NCI-H1092 (cell line): ENCODE results near the gene CDC34.

Source experiments
- DNase-seq: peaks from one replicate; lab custom pipeline; 2025; lab: John Stamatoyannopoulos, UW

CDC34 gene, protein sequence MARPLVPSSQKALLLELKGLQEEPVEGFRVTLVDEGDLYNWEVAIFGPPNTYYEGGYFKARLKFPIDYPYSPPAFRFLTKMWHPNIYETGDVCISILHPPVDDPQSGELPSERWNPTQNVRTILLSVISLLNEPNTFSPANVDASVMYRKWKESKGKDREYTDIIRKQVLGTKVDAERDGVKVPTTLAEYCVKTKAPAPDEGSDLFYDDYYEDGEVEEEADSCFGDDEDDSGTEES

DNA sequence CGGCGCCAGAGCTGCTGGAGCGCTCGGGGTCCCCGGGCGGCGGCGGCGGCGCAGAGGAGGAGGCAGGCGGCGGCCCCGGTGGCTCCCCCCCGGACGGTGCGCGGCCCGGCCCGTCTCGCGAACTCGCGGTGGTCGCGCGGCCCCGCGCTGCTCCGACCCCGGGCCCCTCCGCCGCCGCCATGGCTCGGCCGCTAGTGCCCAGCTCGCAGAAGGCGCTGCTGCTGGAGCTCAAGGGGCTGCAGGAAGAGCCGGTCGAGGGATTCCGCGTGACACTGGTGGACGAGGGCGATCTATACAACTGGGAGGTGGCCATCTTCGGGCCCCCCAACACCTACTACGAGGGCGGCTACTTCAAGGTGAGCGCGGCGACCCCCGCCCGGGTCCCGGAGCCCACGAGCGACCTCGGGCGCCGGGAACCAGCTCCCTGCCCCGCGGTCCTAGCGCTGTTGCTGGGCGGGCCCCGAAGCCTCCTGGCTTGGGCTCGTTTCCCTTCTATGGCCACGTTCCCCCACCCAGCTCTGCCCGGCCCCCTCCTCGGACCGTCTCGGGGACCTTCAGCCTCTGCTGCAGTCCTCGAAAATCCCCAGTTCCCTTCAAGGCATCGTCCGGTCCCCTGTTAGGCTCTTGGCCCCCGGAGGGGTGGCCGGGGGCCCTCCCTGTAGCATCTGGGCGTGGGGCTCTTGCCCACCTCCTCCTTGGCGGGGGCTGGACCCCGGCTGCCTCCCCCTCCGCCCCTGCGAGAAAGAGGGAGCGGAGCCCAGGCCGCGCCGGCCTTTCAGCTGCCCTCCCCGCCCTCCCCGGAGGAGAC, at the start of gene CDC34:
Gene CDC34 (plus strand): TSS at position 8 of the 808 bp plus-strand sequence. CDS start 172 bp downstream, at position 180.
- no peak for DNase-seq

DNA sequence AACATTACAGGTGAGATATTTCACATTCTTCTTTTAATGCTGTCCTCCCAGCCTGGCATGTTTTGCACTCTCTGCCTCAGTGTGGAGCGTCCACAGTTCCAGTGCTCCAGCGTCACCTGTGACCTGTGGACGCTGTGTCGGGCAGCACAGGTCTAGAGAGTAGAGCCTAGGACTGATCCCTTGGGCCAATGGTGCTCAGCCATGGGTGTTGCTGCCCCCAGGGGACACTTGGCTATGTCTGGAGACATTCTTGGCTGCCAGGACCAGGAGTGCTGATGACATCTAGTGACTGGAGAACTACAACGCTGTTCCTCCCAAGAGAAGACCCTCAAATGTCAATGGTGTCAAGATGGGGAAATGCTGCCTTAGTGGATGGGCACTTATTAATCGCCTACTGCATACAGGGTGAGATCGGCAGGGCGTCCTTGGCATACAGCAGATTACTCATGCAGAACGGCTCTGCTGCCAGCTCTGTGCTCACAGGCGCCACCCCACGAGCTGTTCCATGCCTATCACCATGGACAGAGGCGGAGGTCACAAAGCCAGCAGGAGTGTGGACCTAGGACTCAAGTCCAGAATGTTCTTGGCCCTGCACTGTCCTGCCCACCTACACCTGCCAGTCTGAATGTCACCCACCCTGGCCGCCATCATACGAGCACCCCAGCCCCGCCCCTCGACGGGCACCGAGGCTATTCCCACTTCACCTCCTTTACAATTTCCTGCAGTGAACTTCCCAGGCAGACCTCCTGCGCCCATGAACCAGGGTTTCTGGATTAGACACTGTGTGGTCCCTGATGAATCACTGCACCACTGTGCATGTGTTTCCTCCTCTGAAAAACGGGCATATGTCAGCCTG, 49.1 kb upstream of the CDC34 start:
- no peak for DNase-seq

DNA sequence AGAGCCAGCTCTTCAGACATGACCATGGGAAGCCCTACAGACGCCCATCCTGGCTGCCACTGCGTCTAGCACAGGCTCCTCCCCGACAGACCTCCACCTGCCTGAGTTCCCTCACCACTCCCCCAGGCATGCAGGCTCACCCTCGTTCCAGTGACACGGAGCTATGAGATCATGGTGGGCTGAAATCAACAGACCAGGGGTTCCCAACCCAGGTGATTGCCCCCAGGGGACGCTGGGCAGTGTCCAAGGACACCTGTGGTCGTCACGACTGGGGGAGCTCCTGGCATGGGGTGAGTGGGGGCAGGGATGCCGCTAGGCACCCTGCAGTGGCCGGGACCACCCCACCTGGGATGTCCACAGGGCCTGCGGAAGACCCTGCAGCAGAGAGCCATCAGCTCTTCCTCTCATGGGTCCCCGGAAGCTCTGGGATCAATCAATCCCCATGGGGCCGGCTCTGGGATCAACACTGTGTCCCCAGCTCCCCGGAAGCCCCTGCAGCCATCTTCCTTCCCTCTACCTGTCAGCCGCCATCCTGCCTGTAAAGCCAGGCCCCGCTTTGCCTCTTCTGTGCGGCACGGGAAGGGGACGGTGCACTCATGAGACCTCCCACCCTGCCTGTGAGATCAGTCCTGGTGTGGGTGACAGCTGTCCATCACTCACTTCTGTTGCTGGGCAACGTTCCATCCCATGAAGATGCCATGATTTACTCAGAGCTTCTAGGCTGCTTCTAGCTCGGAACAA, 48.1 kb upstream of the CDC34 start:
- no peak for DNase-seq

DNA sequence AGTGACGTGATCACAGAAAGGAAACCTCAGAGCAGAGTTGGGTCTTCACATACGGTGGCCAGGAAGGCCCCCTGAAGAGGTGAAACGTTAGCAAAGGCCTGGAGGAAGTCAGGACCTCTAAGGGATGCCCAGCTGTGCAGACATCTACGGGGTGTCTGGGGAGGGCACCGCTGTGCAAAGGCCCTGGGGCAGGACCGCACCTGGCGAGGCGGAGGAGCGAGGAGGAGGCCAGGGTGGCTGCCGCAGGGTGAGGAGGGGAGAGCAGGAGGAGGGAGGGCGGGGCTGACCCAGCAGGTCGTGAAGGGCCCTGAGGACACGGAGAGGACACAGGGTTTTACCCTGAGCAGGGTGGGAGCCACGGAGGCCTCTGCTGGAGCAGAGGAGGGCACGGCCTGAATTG, 47.1 kb upstream of the CDC34 start:
- DNase-seq, result no peak

DNA sequence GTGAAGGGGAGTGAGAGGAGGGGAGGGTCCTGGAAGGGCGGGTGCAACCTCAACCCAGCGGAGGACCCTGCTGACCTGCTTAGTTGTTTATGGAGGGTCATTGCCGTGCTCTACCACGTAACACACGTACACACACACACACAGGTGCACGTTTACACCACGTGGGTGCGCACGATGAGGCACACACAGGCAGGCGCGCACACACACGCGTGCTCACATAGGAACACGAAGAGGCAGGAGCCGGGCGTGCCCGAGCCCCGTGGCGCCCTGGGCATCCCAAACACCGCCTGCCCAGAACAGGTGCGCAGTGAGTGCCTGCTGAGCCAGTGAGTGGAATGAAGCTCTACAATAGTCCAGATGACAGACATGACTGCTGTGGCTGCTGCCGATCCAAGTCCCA, 46.5 kb upstream of the CDC34 start:
- no peak for DNase-seq

DNA sequence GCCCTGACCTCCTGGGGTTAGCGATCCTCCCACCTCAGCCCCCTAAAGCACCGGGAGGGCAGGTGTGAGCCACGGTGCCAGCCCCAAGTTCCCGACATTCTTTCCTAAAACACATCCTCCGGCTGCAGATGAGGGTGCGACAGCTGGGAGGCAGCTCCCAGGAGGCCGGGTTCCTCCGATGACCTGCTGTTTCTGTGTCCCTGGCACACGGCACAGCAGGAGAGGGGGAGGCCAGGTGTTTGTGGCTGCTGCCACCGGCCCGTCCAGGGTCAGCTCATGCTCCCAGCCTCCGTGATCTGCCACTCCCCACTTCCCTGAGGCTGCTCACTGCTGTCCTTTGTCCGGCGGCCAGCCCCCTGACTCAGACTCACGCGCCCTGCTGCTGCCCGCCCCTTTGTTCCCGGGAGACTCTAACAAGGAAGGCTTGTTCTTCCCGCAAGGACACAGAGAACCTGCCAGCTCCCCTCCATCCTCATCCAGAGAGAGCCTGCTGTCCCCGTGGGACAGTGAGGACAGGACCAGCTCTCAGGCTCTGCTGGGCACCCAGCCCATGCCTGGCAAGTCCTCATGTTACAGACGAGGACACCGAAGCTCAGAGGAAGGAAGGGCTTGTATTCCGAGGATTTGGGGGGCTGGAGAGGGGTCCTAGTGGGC, 45.9 kb upstream of the CDC34 start:
- peak; percentile 42 for DNase-seq

DNA sequence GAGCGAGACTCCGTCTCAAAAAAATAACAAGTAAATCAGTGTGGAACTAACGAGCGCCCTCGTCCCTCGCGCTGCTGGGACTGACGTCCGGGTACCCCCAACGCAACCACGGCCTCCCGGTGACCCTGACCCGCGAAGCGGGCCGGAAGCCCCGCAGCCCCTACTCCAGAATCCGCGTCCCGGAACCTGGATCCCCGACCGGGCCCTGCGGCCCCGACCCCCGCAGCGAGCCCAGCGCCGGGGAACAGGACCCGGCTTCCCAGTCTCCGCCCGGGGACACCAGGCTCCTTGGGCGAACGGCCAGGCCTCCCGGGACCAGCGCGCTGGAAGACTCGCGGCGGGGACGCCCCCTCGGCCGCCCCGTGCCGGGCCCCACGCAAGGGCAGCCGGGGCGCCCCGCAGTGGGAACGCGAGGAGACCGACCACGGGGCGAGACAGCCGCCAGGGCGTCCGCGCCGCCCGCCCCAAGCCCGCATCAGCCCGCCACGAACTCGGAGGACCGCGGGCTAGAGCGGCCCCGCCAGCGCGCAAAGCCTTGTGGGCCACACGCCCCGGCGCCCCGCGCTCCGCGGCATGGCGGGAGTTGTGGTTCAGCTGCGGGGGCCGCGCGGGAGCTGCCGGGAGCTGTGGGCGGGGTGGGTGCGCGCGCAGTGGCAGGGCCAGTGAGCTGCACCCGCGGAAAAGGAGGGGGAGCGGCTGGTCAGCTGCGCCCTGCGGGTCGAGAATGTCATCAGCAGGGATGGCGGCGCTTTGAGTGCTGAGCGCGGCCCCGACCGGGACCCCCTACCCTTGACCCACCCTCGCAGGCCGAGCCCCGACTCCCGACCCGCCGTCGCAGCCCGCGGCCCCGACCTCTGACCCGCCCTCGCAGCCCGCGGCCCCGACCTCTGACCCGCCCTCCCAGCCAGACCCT, 42.8 kb upstream of the CDC34 start:
- peak; percentile 94 for DNase-seq

DNA sequence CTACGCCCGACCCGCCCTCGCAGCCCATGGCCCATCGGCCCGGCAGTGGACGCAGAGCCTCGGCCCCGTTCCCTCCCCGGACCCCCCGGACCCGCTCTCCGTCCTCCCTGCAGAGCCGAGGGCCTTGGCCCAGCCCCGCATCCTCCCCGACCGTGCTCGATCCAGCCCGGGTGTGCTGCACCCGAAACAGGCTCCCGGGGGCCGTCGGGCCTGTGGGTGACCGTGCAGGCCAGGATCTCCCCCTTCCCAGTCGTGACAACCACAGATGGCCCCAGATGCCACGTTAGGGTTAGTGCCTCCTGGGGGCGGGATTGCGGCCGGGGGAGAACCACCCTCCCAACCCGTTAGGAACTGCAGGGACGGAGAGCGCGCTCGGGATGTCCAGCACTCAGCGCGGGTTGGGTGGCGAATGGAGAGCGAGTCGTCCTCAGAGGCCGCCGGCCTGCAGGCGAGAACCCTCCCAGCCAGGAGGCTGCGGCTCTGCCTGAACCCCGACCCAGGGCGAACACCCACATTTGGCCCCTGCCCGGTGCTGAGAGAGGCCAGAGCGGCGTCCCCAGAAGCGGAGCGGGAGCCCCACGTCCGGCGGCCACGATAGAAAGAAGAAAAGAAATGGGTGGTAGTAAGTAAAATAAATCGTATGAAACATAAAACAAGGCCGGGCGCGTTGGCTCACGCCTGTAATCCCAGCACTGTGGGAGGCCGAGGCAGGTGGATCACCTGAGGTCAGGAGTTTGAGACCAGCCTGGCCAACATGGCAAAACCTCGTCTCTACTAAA, 42.0 kb upstream of the CDC34 start:
- no peak for DNase-seq

DNA sequence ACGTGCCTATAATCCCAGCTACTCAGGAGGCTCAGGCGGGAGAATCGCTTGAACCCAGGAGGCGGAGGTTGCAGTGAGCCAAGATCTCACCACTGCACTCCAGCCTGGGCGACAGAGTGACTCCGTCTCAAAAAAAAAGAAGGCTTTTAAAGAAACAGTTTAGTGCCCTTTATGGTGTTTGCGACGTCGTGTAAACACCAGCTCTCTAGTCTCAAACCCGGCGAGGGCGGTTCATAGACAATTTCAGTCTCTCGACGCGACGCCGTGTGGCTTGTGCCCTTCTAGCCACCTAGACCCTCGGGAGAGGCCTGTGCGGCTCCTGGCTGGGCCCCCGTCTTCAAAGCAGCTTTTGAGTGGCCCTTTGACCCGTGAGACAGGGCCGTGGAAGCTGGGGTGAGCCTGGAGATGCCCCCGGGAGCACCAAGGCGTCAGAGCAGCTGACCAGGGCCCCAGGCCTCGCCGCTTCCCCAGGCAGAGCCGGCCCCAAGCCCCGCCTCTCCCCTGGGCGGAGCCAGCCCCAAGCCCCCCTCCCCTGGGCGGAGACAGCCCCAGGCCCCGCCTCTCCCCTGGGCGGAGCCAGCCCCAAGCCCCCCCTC, 40.3 kb upstream of the CDC34 start:
- DNase-seq, result no peak

DNA sequence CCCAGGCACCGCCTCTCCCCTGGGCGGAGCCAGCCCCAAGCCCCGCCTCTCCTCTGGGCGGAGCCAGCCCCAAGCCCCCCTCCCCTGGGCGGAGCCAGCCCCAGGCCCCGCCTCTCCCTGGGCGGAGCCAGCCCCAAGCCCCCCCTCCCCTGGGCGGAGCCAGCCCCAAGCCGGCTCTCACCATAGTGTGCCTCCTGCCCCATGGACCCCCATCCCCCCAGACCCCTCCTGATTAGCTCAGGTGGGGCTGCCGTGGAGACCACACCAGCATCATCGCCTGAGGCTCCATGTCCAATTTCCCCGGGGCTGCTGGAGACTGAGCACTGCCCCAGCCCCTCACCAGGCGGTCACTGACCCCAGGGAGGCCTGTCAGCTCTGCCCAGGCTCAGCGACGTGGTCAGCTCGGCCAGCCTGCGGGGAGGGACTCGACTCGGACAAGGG, 39.4 kb upstream of the CDC34 start:
- DNase-seq, result no peak

DNA sequence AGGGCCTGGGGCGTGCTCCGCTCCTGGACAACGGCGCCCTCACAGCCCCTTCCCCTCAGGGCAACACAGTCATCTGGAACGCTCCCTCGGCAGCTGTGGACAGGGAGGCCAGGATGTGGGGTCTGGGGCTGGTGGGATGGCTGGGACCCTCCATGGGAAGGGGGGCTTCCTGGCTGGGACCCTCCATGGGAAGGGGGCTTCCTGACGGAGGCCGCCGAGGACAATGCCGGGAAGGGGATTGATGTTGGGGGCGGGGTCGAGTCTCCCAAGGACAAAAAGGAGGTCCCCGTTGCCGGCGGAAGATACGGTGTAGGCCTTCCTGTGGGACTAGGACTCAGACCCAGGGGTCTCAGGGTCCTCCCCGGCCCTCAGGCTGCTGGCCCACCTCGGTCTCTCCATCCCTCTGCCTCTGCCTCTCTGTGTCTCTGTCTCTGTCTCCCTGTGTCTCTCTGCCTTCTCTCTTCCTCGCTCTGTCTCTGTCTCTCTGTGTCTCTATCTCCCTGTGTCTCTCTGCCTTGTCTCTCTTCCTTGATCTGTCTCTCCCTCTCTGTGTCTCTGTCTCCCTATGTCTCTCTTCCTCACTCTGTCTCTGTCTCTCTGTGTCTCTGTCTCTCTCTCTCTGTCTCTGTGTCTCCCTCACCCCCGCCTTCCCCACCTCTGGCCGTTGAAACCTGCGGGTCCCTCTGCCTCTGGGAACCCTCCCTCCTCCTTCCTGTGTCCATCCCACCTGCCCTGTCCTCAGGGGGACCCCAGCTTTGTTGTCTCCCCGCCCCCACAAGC, 38.0 kb upstream of the CDC34 start:
- no peak for DNase-seq

DNA sequence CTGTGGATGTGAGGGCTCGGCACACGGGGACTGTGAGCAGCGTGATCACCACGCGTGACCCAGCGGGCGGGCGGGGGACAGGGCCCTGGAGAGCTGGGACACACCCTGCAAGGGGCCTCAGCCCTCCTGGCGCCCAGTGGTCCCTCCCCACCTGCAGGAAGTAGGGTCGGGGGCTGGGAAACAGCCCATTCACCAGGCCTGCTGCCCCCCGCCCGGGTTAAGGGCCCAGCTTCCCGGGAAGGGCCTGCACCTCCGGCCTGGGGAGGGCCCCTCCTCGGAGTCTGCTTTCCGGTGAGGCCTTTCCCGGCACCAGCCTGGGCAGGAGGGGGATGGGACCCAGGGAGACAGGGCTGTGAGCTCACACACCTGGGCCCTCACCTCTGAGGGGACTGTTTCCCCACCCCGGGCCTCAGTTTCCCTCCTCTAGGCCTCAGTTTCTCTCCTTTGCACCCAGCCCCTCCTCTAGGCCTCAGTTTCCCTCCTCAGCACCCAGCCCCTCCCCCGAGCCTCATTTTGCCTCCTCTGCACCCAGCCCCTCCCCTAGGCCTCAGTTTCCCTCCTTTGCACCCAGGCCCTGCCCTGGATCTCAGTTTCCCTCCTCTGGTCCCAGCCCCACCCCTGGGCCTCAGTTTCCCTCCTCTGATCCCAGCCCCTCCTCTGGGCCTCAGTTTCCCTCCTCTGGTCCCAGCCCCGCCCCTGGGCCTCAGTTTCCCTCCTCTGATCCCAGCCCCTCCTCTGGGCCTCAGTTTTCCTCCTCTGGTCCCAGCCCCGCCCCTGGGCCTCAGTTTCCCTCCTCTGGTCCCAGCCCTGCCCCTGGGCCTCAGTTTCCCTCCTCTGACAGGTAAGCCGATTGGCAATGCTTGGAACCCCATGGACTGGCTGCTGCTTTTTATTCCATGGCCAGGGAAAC, 37.1 kb upstream of the CDC34 start:
- DNase-seq, result no peak

DNA sequence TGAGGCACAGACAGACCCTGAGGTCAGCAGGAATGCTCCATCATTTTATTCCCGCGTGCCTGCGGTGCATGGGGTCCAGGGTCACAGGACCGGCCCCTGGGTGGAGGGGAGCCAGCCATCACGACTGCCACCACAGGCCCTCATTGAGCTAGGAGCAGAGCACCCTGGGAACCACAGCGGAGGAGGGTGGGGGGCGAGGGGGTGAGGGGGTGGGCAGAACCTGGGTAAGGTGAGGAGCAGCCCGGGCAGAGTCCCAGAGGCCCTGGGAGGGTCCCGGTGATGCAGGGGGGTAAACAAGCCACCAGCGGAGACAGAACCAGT, 36.5 kb upstream of the CDC34 start:
- no peak for DNase-seq

DNA sequence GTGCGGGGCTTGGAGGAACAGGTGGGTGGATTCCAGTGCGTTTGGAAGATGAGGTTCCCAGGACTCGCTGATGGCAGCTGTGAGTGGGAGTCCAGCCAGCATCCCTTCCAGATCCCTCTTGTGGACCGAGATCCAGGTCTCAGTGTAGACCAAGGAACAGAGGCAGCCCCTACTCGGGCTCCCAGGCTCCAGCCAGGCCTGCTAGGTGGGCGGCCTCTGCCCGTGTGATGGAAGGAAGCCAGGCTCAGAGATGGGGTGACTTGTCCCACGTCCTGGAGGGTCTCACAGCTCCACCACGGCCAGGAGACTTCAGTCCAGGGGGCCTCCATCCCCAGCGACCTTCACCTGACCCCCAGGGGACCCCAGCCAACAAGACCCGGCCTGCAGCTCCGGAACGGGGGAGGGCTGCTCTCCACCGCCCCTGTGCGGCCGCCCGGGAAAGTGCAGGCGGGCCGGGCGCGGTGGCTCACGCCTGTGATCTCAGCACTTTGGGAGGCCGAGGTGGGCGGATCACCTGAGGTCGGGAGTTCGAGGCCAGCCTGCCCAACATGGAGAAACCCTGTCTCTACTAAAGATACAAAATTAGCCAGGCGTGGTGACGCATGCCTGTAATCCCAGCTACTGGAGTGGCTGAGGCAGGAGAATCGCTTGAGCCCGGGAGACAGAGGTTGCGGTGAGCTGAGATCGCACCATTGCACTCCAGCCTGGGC, 36.0 kb upstream of the CDC34 start:
- DNase-seq, result no peak

DNA sequence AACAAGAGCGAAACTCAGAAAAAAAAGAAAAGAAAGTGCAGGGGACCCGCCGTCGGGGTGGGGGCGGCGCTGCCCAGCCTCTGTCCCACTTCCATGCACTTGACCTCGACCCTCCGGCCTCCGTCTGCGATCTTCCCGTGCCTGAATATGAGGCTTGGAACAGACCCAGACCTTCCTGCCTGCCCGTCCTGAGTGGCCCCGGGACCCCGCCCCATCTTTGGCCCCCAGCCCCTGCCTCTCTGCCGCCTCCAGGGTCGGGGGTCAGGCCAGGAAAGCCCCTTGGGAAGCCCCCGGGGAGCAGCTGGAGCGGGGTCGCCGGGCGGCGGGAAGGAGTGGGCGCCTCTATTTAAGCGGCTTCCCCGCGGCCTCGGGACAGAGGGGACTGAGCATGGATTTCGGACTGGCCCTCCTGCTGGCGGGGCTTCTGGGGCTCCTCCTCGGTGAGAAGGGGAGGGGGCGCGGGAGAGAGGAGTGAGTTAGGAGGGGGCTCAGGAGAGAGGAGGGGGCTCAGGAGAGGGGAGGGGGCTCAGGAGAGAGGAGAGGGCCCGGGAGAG, 35.4 kb upstream of the CDC34 start, which contains the start of gene MADCAM1:
Gene MADCAM1 (plus strand): TSS at position 375 of the 554 bp plus-strand sequence. CDS start 14 bp downstream, at position 389.
- no peak for DNase-seq

DNA sequence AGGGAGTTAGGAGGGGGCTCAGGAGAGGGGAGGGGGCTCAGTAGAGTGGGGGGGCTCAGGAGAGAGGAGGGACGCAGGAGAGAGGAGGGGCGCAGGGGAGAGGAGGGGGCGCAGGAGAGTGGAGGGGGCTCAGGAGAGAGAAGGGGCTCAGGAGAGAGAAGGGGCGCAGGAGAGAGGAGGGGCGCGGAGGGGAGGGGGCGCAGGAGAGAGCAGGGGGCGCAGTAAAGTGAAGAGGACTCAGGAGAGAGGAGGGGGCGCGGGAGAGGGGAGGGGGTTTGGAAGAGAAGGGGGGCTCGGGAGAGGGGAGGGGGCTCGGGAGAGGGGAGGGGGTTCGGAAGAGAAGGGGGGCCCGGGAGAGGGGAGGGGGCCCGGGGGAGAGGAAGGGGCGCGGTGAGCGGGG, 34.6 kb upstream of the CDC34 start:
- no peak for DNase-seq
